AG10803 (cell line): ENCODE measurements around the gene C19orf73.

Experiments
- DNase-seq: peaks from one replicate; pipeline ENCODE4 v3.0.0; 2010; ENCODE audit warnings: low read depth
- H3K4me3 ChIP-seq: 2 replicates; pipeline ENCODE4 v1.5.1; 2011; ENCODE audit warnings: mild to moderate bottlenecking, low read length, control low read depth
- CTCF ChIP-seq: conservative IDR thresholded peaks from 2 replicates; pipeline ENCODE4 v1.5.1; 2011; ENCODE audit warnings: mild to moderate bottlenecking, low read length, control low read depth, inconsistent platforms

The C19orf73 gene

DNA sequence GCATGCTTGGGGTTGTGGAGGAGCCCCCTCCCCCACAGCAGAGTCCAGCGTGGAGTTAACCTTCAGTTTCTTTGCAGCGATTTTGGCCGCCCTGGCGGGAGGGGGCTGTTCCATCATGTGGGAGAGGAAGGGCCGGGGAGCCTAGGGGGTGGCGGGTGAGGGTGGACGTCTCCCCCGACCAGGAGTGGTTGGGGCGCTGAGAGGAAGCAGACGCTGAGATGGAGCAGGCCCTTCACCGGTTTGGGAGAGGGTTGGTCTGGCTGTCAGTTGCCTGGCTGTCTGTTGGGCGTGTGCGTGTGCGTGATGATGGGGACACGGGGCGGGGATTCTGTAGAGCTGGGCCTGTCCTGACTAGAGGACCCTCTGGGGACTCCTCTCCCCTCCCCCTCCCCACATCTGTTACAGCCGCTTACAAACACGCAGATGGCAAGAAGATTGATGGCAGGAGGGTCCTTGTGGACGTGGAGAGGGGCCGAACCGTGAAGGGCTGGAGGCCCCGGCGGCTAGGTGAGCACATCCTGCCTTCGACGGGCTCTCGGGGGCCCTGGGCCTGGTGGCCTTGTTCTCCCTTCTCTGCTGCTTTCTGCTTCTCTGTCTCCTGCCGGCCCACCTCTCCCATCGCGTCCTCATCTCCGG lies 14.6 kb downstream of the C19orf73 start:
- no peak for TF ChIP-seq CTCF
- no peak for DNase-seq
- H3K4me3 ChIP-seq, result no peak overlapping the region

- H3K4me3 ChIP-seq, result no peak overlapping the region
Observed at GRCh38 chr19:49103331-49104085, 15.4 kb downstream of the C19orf73 start.

DNA sequence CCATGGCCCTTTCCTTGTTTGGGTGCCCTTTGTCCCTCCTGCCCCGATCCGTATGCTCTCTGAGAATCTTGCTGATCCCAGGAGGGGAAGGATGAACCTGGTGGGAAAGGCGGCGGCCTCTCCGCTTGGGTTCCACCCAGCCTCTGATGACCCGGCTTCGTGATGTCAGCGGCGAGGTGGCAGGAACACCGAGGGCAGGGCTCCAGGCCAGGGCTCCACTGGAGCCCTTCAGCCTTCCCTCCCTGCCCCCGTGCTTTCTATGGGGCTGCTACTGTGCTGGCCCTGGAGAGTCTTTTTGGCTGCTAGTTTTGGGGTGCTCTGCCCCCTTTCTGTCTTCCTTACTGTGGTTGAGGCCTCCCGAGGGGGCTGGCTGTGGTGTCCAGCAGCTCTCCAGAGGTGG lies 16.6 kb downstream of the C19orf73 start:
- no peak for TF ChIP-seq CTCF
- no peak for DNase-seq
- no peak overlapping the region for H3K4me3 ChIP-seq

More at GRCh38 chr19:49103331-49104085, 15.4 kb downstream of the C19orf73 start:
- DNase-seq, result no peak
- TF ChIP-seq CTCF, result no peak

DNA sequence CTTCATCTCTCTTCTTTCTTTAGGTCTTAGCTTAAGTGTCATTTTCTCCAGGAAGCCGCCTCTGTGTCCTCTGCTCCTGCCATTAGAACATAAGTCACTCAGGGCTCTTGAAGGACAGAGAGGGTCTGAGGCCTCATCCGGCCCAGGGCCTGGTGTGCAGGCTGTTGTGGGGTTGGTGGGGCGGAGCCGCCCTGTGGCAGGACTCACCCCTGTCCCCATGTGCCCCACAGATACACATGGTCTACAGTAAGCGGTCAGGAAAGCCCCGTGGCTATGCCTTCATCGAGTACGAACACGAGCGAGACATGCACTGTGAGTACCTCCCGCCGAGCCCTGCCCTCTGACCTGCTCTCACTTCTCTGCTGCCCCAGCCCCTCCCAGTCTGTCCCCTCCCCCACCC lies 17.8 kb downstream of the C19orf73 start:
- no peak for DNase-seq
- no peak for TF ChIP-seq CTCF
- no peak overlapping the region for H3K4me3 ChIP-seq

GRCh38 chr19:49098795-49099194 lies 20.1 kb downstream of the C19orf73 start:
- TF ChIP-seq CTCF, result no peak
- H3K4me3 ChIP-seq, result no peak overlapping the region
- no peak for DNase-seq

DNA sequence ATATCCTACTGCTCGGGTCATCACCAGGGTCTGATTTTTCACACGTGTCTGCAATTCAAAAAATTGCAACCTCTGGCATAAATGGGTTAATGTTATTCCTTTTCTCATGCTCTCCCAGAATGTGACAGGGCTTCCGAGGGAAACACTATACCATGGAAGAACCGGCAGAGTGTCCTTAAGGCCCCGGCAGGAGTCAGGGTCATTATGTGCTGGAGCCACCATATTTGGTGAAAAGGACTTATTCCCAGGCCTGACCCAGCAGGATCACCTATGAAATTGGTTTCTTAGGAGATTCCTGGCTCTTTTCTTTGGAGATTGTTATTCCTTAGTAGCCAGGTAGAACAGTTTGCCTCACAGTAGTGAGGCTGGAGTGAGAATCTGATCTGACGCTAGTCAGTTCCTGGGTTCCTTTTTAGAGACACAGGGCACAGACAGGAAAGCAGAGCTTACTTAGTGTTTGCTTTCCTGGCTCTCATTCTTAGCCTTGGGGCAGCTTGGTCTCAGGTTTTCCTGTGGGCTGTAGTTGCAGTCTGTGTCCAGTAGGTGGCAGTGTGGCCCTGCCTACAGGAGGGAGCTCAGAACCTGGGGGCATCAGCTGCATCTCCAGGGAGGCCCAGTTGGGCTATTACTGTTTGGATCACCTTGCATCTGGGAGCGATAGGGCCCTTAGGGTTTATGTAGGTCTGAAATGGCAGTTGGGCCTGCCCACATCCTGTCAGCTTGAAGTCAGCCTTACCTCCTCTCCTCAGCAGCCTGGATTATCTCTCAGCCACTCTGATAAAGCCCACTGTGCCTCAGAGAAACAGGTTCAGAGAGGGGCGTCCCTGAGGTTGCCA lies 21.3 kb downstream of the C19orf73 start:
- TF ChIP-seq CTCF, result peak; percentile 100
- peak; percentile 66 for DNase-seq
- H3K4me3 ChIP-seq, result no peak overlapping the region
